Neuronal stem cell (in vitro differentiated cells): Measurements from ENCODE around the gene GORAB.

Experiments used
- DNase-seq: peaks from one replicate; pipeline ENCODE4 v3.0.0-alpha.2; 2013; ENCODE audit warnings: low spot score
- H2AFZ ChIP-seq: one replicate; pipeline ENCODE4 v1.6.1; 2013; ENCODE audit warnings: mild to moderate bottlenecking, low read length, inconsistent platforms
- H2AK5ac ChIP-seq: 2 replicates; pipeline ENCODE4 v1.6.1; 2013; ENCODE audit warnings: low read depth, mild to moderate bottlenecking, inconsistent platforms, low read length, moderate library complexity, mixed read lengths
- H2BK120ac ChIP-seq: 2 replicates; pipeline ENCODE4 v1.6.1; 2013; ENCODE audit warnings: low read depth, mild to moderate bottlenecking, inconsistent platforms, low read length, moderate library complexity, mixed read lengths
- H2BK12ac ChIP-seq: one replicate; pipeline ENCODE4 v1.6.1; 2013; ENCODE audit warnings: low read length, inconsistent platforms
- H2BK15ac ChIP-seq: 2 replicates; pipeline ENCODE4 v1.6.1; 2013; ENCODE audit warnings: mild to moderate bottlenecking, low read length, inconsistent platforms, mixed read lengths
- H2BK5ac ChIP-seq: one replicate; pipeline ENCODE4 v1.6.1; 2013; ENCODE audit warnings: inconsistent platforms, mild to moderate bottlenecking, low read length, moderate library complexity
- H3K14ac ChIP-seq: one replicate; pipeline ENCODE4 v1.6.1; 2013; ENCODE audit warnings: low read length, inconsistent platforms
- H3K18ac ChIP-seq: 2 replicates; pipeline ENCODE4 v1.6.1; 2013; ENCODE audit warnings: low read length, inconsistent platforms
- H3K23ac ChIP-seq: 2 replicates; pipeline ENCODE4 v1.6.1; 2013; ENCODE audit warnings: low read depth, mild to moderate bottlenecking, mixed read lengths, low read length, inconsistent platforms; ENCODE audit not compliant: poor library complexity
- H3K27ac ChIP-seq: replicated peaks from 3 replicates; pipeline ENCODE4 v1.5.1; 2013; ENCODE audit warnings: low read length, inconsistent platforms
- H3K27me3 ChIP-seq, 3 experiments: 2 replicates each; pipeline ENCODE4 v1.6.1; 2013; ENCODE audit warnings: low read length in 3 of 3, mild to moderate bottlenecking in 2 of 3, inconsistent platforms in 1 of 3, low read depth in 1 of 3, mixed read lengths in 1 of 3, moderate library complexity in 1 of 3; ENCODE audit not compliant: control insufficient read depth in 3 of 3, insufficient read depth in 3 of 3
- H3K36me3 ChIP-seq, 2 donors: replicated peaks in 1 of 2; 2 replicates each; pipeline ENCODE4 v1.6.1; 2013; ENCODE audit warnings: low read length in 2 of 2; ENCODE audit not compliant: control insufficient read depth in 2 of 2, insufficient read depth in 2 of 2
- H3K4ac ChIP-seq: 2 replicates; pipeline ENCODE4 v1.6.1; 2013; ENCODE audit warnings: inconsistent platforms, mild to moderate bottlenecking, low read length, moderate library complexity
- H3K4me1 ChIP-seq, 2 donors: 1 replicate in 1 of 2; 2 replicates in 1 of 2; pipeline ENCODE4 v1.6.1; 2013; ENCODE audit warnings: low read length in 2 of 2, low read depth in 1 of 2; ENCODE audit not compliant: control insufficient read depth in 2 of 2, insufficient read depth in 1 of 2
- H3K4me2 ChIP-seq: one replicate; pipeline ENCODE4 v1.6.1; 2013; ENCODE audit warnings: mild to moderate bottlenecking, low read length, inconsistent platforms; ENCODE audit not compliant: insufficient read depth, poor library complexity, severe bottlenecking
- H3K4me3 ChIP-seq, 2 donors: 2 replicates each; pipeline ENCODE4 v1.5.1; 2013; ENCODE audit warnings: low read length in 2 of 2, mild to moderate bottlenecking in 2 of 2, inconsistent platforms in 1 of 2, moderate library complexity in 1 of 2
- H3K79me1 ChIP-seq: one replicate; pipeline ENCODE4 v1.6.1; 2013; ENCODE audit warnings: low read depth, mild to moderate bottlenecking, inconsistent platforms, low read length, moderate library complexity
- H3K9ac ChIP-seq: one replicate; pipeline ENCODE4 v1.6.1; 2013; ENCODE audit warnings: mild to moderate bottlenecking, low read depth, low read length, inconsistent platforms; ENCODE audit not compliant: poor library complexity
- H3K9me3 ChIP-seq, 2 donors: replicated peaks in 1 of 2; 2 replicates each; pipeline versions ENCODE3 to v1.6.1; 2013; ENCODE audit warnings: low read length in 2 of 2, mild to moderate bottlenecking in 2 of 2, inconsistent platforms in 1 of 2, low read depth in 1 of 2, mixed read lengths in 1 of 2, moderate library complexity in 1 of 2; ENCODE audit not compliant: control insufficient read depth in 2 of 2, insufficient read depth in 1 of 2
- H4K8ac ChIP-seq: one replicate; pipeline ENCODE4 v1.6.1; 2013; ENCODE audit warnings: low read depth, mild to moderate bottlenecking, inconsistent platforms, low read length, moderate library complexity
- H4K91ac ChIP-seq: one replicate; pipeline ENCODE4 v1.6.1; 2013; ENCODE audit warnings: low read length, low read depth, mild to moderate bottlenecking, inconsistent platforms; ENCODE audit not compliant: poor library complexity
- WGBS, 2 donors: extraction: QIAGEN DNeasy Blood & Tissue Kit; methylation state at CpG; one replicate each; pipeline ENCODE4 v1.1.7; 2013; ENCODE audit warnings: missing lambda C conversion rate in 2 of 2, mixed read lengths in 1 of 2; ENCODE audit not compliant: insufficient read length in 2 of 2, insufficient replicate concordance in 1 of 2; ENCODE audit errors: extremely low coverage in 2 of 2; 5-methylcytosine and 5-hydroxymethylcytosine counted together

Gene GORAB

GRCh38 chr1:170578359-170578758 is 46.4 kb downstream of the GORAB start:
- WGBS, 2 donors, result no CpG with 5 or more reads among the region's 1 CpG
- Histone ChIP-seq H4K91ac (no peak overlapping the region), H3K9ac (no peak overlapping the region), H3K4me1 (peaks cover 0 to 2% of the 10 kb centered on the region in 2 donors), H2BK12ac (no peak overlapping the region), H3K27me3 (no peaks in the 10 kb centered on the region), H2BK5ac (no peak overlapping the region), H3K23ac (no peak overlapping the region), H4K8ac (no peak overlapping the region), H3K9me3 (no peaks in the 10 kb centered on the region), H3K79me1 (no peaks in the 10 kb centered on the region), H2BK15ac (no peak overlapping the region), H3K18ac (no peak overlapping the region), H2AK5ac (no peak overlapping the region), H3K36me3 (no peaks in the 10 kb centered on the region), H2BK120ac (no peak overlapping the region), H3K4me2 (no peak overlapping the region), H3K4me3 (no peak overlapping the region), H3K14ac (no peak overlapping the region), H3K27ac (no peak overlapping the region), H2AFZ (no peak overlapping the region), H3K4ac (no peak overlapping the region)
- no peak for DNase-seq

GRCh38 chr1:170580636-170581440 is 48.9 kb downstream of the GORAB start:
- Histone ChIP-seq H3K27me3 (no peaks in the 10 kb centered on the region), H2AK5ac (no peak overlapping the region), H2AFZ (no peak overlapping the region), H4K8ac (no peak overlapping the region), H3K23ac (no peak overlapping the region), H3K9me3 (no peaks in the 10 kb centered on the region), H3K4me2 (no peak overlapping the region), H3K36me3 (no peaks in the 10 kb centered on the region), H3K4me1 (peaks cover 1 to 5% of the 10 kb centered on the region in 2 donors), H3K27ac (no peak overlapping the region), H2BK15ac (no peak overlapping the region), H3K4ac (no peak overlapping the region), H3K14ac (no peak overlapping the region), H3K79me1 (no peaks in the 10 kb centered on the region), H4K91ac (no peak overlapping the region), H3K4me3 (no peak overlapping the region), H2BK12ac (no peak overlapping the region), H3K18ac (no peak overlapping the region), H3K9ac (no peak overlapping the region), H2BK120ac (no peak overlapping the region), H2BK5ac (no peak overlapping the region)
- DNase-seq, result no peak
- no CpG with 5 or more reads among the region's 2 CpGs for WGBS, 2 donors

GRCh38 chr1:170583186-170583585 is 51.2 kb downstream of the GORAB start:
- no peak overlapping the region for H3K4me2 ChIP-seq
- no peak overlapping the region for H2AK5ac ChIP-seq
- no peaks in the 10 kb centered on the region for H3K9me3 ChIP-seq
- H3K23ac ChIP-seq, result no peak overlapping the region
- no peak overlapping the region for H4K8ac ChIP-seq
- no peak overlapping the region for H2BK5ac ChIP-seq
- WGBS, 2 donors, result no CpG with 5 or more reads among the region's 3 CpGs
- no peak overlapping the region for H3K4me3 ChIP-seq
- H3K27me3 ChIP-seq, result no peaks in the 10 kb centered on the region
- no peaks in the 10 kb centered on the region for H3K36me3 ChIP-seq
- no peak overlapping the region for H3K4ac ChIP-seq
- H3K18ac ChIP-seq, result no peak overlapping the region
- H2BK120ac ChIP-seq, result no peak overlapping the region
- no peak overlapping the region for H2BK15ac ChIP-seq
- H3K79me1 ChIP-seq, result no peaks in the 10 kb centered on the region
- peaks cover 9 to 15% of the 10 kb centered on the region in 2 donors for H3K4me1 ChIP-seq
- no peak overlapping the region for H3K27ac ChIP-seq
- H3K9ac ChIP-seq, result no peak overlapping the region
- DNase-seq, result no peak
- H3K14ac ChIP-seq, result no peak overlapping the region
- no peak overlapping the region for H2BK12ac ChIP-seq
- no peak overlapping the region for H4K91ac ChIP-seq
- no peak overlapping the region for H2AFZ ChIP-seq

GRCh38 chr1:170586321-170587252 is 54.6 kb downstream of the GORAB start:
- H4K91ac ChIP-seq, result no peak overlapping the region
- H3K9me3 ChIP-seq, result no peaks in the 10 kb centered on the region
- no peak overlapping the region for H2BK15ac ChIP-seq
- WGBS, 2 donors, result no CpG with 5 or more reads among the region's 11 CpGs
- H3K4ac ChIP-seq, result no peak overlapping the region
- H3K4me2 ChIP-seq, result peak overlapping the region; percentile 46
- H3K14ac ChIP-seq, result no peak overlapping the region
- H3K36me3 ChIP-seq, result no peaks in the 10 kb centered on the region
- H2AK5ac ChIP-seq, result no peak overlapping the region
- peak; percentile 63 for DNase-seq
- peak overlapping the region in 1 of 2 donors; percentile 4 for H3K4me3 ChIP-seq
- H2BK5ac ChIP-seq, result no peak overlapping the region
- H3K4me1 ChIP-seq, result peaks cover 7 to 15% of the 10 kb centered on the region in 2 donors
- H2BK12ac ChIP-seq, result no peak overlapping the region
- peak overlapping the region; percentile 72 for H3K27ac ChIP-seq
- peak overlapping the region; percentile 70 for H2AFZ ChIP-seq
- no peaks in the 10 kb centered on the region for H3K27me3 ChIP-seq
- H2BK120ac ChIP-seq, result no peak overlapping the region
- H4K8ac ChIP-seq, result no peak overlapping the region
- no peak overlapping the region for H3K23ac ChIP-seq
- H3K18ac ChIP-seq, result no peak overlapping the region
- no peak overlapping the region for H3K9ac ChIP-seq
- H3K79me1 ChIP-seq, result no peaks in the 10 kb centered on the region
